HFFc6 (cell line): ENCODE measurements around the gene ELMOD3. TPM values are rescaled to one million over a fixed set of nuclear protein-coding genes. Genes with fewer than 3 reads are reported as not detected.
A peak's percentile ranks its signal among the peaks of the same experiment; 100 is the strongest.

Source experiments
- DNase-seq: peaks from one replicate; pipeline ENCODE4 v3.0.0-alpha.2; 2018
- H3K27ac Mint-ChIP-seq: 2 replicates; pipeline ENCODE4 v1.8.0; 2020; ENCODE audit warnings: mild to moderate bottlenecking, mixed read lengths
- H3K27me3 Mint-ChIP-seq: 2 replicates; pipeline ENCODE4 v1.8.0; 2021; ENCODE audit warnings: mild to moderate bottlenecking, moderate library complexity, mixed read lengths; ENCODE audit not compliant: insufficient read depth
- H3K36me3 Mint-ChIP-seq: 2 replicates; pipeline ENCODE4 v1.8.0; 2021; ENCODE audit warnings: low read depth, mixed read lengths
- H3K4me1 Mint-ChIP-seq: 2 replicates; pipeline ENCODE4 v1.8.0; 2020; ENCODE audit warnings: low read depth, mixed read lengths
- H3K4me3 Mint-ChIP-seq: 2 replicates; pipeline ENCODE4 v1.8.0; 2020; ENCODE audit warnings: mild to moderate bottlenecking, moderate library complexity, mixed read lengths
- H3K9me3 Mint-ChIP-seq: 2 replicates; pipeline ENCODE4 v1.8.0; 2020; ENCODE audit warnings: mild to moderate bottlenecking, mixed read lengths
- total RNA-seq, 6 experiments: library from RNA; stranded (reverse); fragmentation: NEBNext Ultra II Directional; extraction: Animal tissue kit (Norgen Biotek cat#: 25700); gene quantifications; 2 replicates in 1 of 6; 3 replicates in 5 of 6; pipeline ENCODE4 v1.2.3, GENCODE V29; 2021
- TF ChIP-seq, protein P1 (sequence below): fragments of 200-600 bp; sonication (generic); IDR thresholded peaks from 2 replicates; pipeline ENCODE4 v1.5.0; 2021; ENCODE audit warnings: antibody characterized with exemption, mild to moderate bottlenecking

Gene ELMOD3
- total RNA-seq, 6 experiments from 2014 or later = 7.0 to 10.9 (median 9.3) TPM

GRCh38 chr2:85344356-85344954 is 10.1 kb upstream of the ELMOD3 start:
- H3K27me3 Mint-ChIP-seq = no peaks in the 10 kb centered on the region; the same call in 1 of the 2 replicates
- no peak for DNase-seq
- peaks cover 12% of the 10 kb centered on the region for H3K36me3 Mint-ChIP-seq
- H3K4me3 Mint-ChIP-seq = no peak overlapping the region
- no peak overlapping the region for H3K27ac Mint-ChIP-seq
- H3K4me1 Mint-ChIP-seq = peaks cover 6% of the 10 kb centered on the region; the same call in 1 of the 2 replicates
- TF ChIP-seq, protein P1, sequence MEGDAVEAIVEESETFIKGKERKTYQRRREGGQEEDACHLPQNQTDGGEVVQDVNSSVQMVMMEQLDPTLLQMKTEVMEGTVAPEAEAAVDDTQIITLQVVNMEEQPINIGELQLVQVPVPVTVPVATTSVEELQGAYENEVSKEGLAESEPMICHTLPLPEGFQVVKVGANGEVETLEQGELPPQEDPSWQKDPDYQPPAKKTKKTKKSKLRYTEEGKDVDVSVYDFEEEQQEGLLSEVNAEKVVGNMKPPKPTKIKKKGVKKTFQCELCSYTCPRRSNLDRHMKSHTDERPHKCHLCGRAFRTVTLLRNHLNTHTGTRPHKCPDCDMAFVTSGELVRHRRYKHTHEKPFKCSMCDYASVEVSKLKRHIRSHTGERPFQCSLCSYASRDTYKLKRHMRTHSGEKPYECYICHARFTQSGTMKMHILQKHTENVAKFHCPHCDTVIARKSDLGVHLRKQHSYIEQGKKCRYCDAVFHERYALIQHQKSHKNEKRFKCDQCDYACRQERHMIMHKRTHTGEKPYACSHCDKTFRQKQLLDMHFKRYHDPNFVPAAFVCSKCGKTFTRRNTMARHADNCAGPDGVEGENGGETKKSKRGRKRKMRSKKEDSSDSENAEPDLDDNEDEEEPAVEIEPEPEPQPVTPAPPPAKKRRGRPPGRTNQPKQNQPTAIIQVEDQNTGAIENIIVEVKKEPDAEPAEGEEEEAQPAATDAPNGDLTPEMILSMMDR = no peak
- H3K9me3 Mint-ChIP-seq = no peaks in the 10 kb centered on the region

GRCh38 chr2:85347599-85347998 is 7.0 kb upstream of the ELMOD3 start:
- Mint-ChIP-seq H3K4me3 (no peak overlapping the region), H3K36me3 (peaks cover 25% of the 10 kb centered on the region), H3K27me3 (no peaks in the 10 kb centered on the region; the same call in 1 of the 2 replicates), H3K4me1 (peaks cover 2% of the 10 kb centered on the region), H3K9me3 (no peaks in the 10 kb centered on the region), H3K27ac (no peak overlapping the region)
- no peak for DNase-seq
- TF ChIP-seq, protein P1 = no peak

DNA sequence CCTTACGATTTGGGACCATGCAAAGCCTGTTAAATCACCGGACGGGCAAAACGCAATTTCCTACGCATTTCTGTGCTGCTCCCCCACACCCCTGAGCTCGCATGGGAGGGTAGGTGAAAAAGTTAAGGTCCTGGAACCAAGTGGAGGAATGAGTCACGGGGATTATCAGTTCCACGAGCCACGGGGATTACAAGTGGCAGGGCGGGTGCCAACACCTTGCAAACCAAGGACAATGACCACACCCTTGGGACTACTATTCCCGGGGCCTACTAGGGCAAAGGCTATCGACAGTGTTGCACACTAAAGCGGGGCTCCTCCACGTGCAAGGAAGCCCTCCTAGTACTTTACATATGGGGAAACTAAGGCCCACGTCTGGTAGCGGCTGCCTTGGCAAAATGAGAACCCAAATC is 688 bp upstream of the ELMOD3 start:
- Mint-ChIP-seq H3K9me3 (no peaks in the 10 kb centered on the region), H3K36me3 (peaks cover 28% of the 10 kb centered on the region), H3K4me3 (peak overlapping the region; percentile 97), H3K27me3 (no peaks in the 10 kb centered on the region; the same call in none of the 2 replicates), H3K4me1 (peaks cover 28% of the 10 kb centered on the region), H3K27ac (peak overlapping the region; percentile 94)
- peak; percentile 36 for DNase-seq
- TF ChIP-seq, protein P1 = no peak

DNA sequence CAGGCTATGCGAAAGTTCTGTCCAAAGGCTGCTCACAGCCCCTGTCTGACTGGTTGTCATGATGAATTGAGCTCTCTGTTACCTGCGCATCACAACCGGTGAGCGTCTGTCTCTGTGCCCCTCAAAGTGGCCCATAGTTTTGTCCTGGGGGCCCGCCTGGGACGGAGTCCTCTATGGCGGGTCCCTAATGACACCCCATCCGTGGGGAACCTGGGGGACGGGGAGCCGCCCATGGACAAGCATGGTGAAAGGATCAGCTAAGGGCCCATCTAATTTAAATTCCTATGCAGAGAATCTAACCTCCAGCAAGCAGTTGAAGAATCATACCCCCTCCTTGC is 473 bp downstream of the ELMOD3 start:
- DNase-seq = no peak
- H3K9me3 Mint-ChIP-seq = no peaks in the 10 kb centered on the region
- H3K4me3 Mint-ChIP-seq = peak overlapping the region; percentile 97
- peak overlapping the region; percentile 94 for H3K27ac Mint-ChIP-seq
- peaks cover 28% of the 10 kb centered on the region for H3K4me1 Mint-ChIP-seq
- no peaks in the 10 kb centered on the region; the same call in none of the 2 replicates for H3K27me3 Mint-ChIP-seq
- peaks cover 30% of the 10 kb centered on the region for H3K36me3 Mint-ChIP-seq
- TF ChIP-seq, protein P1 = no peak

GRCh38 chr2:85355521-85355920 is 952 bp downstream of the ELMOD3 start:
- TF ChIP-seq, protein P1 = no peak
- H3K4me3 Mint-ChIP-seq = peak overlapping the region; percentile 97
- no peaks in the 10 kb centered on the region for H3K9me3 Mint-ChIP-seq
- no peaks in the 10 kb centered on the region; the same call in none of the 2 replicates for H3K27me3 Mint-ChIP-seq
- DNase-seq = no peak
- peak overlapping the region; percentile 27; the same call in 1 of the 2 replicates for H3K27ac Mint-ChIP-seq
- H3K4me1 Mint-ChIP-seq = peaks cover 28% of the 10 kb centered on the region
- H3K36me3 Mint-ChIP-seq = peaks cover 26% of the 10 kb centered on the region
